Osteoblast (primary cell): ENCODE results near the gene GRK3. TPM values are rescaled to one million over a fixed set of nuclear protein-coding genes. Genes with fewer than 3 reads are reported as not detected.

Experiments
- DNase-seq: peaks from one replicate; pipeline ENCODE4 v3.0.0; 2011; ENCODE audit warnings: low spot score, mixed read lengths; ENCODE audit not compliant: insufficient read length; ENCODE audit errors: missing footprints
- H2AFZ ChIP-seq: 2 replicates; pipeline ENCODE4 v1.6.0; 2011; ENCODE audit warnings: mild to moderate bottlenecking, low read length
- H3K27ac ChIP-seq: 2 replicates; pipeline ENCODE4 v1.5.1; 2011; ENCODE audit warnings: mild to moderate bottlenecking, low read depth, low read length, moderate library complexity
- H3K27me3 ChIP-seq: 2 replicates; pipeline ENCODE4 v1.6.0; 2012; ENCODE audit warnings: mild to moderate bottlenecking, control low read depth, inconsistent platforms, low read length, moderate library complexity; ENCODE audit not compliant: insufficient read depth
- H3K36me3 ChIP-seq: 2 replicates; pipeline ENCODE4 v1.5.1; 2011; ENCODE audit warnings: mild to moderate bottlenecking, low read length, control low read depth, moderate library complexity; ENCODE audit not compliant: insufficient read depth
- H3K4me1 ChIP-seq: 2 replicates; pipeline ENCODE4 v1.5.1; 2011; ENCODE audit warnings: mild to moderate bottlenecking, low read length, control low read depth, moderate library complexity; ENCODE audit not compliant: insufficient read depth
- H3K4me2 ChIP-seq: 2 replicates; pipeline ENCODE4 v1.6.0; 2011; ENCODE audit warnings: mild to moderate bottlenecking, low read length; ENCODE audit not compliant: insufficient read depth
- H3K4me3 ChIP-seq: fragments of 200-600 bp; sonication (generic); 3 replicates; pipeline ENCODE4 v1.5.1; 2012; ENCODE audit warnings: mild to moderate bottlenecking, low read length, inconsistent platforms; ENCODE audit not compliant: insufficient read depth
- H3K79me2 ChIP-seq: 2 replicates; pipeline ENCODE4 v1.6.0; 2012; ENCODE audit warnings: mild to moderate bottlenecking, low read length, control low read depth, inconsistent platforms; ENCODE audit not compliant: insufficient read depth
- H3K9me3 ChIP-seq: 2 replicates; pipeline ENCODE4 v1.5.1; 2011; ENCODE audit warnings: low read depth, low read length, control low read depth
- H4K20me1 ChIP-seq: 2 replicates; pipeline ENCODE4 v1.6.0; 2012; ENCODE audit warnings: mild to moderate bottlenecking, low read length, control low read depth; ENCODE audit not compliant: insufficient read depth
- CTCF ChIP-seq: IDR thresholded peaks from 2 replicates; pipeline ENCODE4 v1.5.1; 2011; ENCODE audit warnings: mild to moderate bottlenecking, low read depth, low read length, moderate library complexity; ENCODE audit errors: extremely low read depth
- total RNA-seq: library from RNA; depleted of rRNA; stranded (reverse); fragments of >200 nt; gene quantifications from 2 replicates; pipeline ENCODE4 v1.2.3, GENCODE V29; 2012

Gene GRK3
- total RNA-seq, 1 donor: 1.8 TPM

DNA sequence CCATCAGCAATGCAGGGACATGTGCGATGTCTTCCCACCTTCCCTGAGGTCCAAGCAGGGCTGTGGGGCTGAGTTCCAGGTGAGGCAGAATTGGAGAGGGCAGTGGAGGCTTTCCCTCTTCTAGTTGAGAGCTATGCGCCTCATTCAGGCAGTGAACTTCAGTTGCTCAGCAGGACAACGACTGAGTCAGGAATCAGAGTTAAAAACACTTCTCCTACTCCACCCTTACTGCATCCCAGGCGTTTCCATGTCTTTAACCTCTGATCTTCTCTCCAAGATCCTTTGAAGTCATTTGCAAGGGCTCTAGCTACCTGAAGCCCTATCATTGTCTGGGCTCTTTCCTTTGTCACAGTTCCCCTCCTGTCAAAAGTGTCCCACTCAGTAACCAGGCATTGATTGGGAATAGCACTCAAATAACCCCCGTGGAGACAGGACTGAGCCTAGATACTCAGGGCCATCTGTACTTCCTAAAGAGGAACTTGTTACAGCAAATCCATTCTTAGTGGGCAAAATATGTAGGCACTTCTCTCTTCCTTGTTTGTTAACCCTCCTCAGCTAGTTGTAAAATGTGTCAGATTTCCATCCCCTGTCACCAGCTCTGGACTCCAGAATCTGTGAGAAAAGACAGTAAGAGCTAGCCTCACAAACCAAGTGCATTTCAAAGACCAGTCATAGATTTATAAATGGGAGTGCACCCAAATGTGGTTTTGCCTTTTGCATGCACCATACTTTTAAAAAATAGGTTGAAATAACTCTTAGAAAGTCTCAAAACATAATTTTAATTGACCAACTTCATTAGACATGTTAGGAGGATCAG is 105.0 kb downstream of the GRK3 start:
- TF ChIP-seq CTCF: no peak
- Histone ChIP-seq H3K36me3 (no peaks in the 10 kb centered on the region), H3K4me3 (no peak overlapping the region), H4K20me1 (no peaks in the 10 kb centered on the region), H2AFZ (no peak overlapping the region), H3K9me3 (no peaks in the 10 kb centered on the region), H3K27me3 (no peaks in the 10 kb centered on the region), H3K4me2 (no peak overlapping the region), H3K79me2 (no peaks in the 10 kb centered on the region), H3K4me1 (peaks cover 9% of the 10 kb centered on the region), H3K27ac (no peak overlapping the region)
- no peak for DNase-seq

DNA sequence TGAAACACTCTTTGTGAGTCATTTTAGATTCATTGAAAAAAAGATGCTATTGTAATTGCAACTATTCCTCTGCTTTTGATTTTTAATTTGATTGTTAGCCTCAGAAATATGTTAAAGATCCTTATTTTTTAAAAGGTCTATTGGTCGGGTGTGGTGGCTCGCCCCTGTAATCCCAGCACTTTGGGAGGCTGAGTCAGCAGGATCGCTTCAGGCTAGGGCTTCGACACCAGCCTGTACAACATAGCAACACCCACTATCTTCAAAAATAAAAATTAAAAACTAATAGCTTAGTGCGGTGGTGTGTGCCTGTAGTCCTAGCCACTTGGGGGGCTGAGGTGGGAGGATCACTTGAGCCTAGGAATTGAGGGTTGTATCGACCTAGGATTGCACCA is 105.6 kb downstream of the GRK3 start:
- DNase-seq: no peak
- no peaks in the 10 kb centered on the region for H3K36me3 ChIP-seq
- no peak overlapping the region for H2AFZ ChIP-seq
- peaks cover 9% of the 10 kb centered on the region for H3K4me1 ChIP-seq
- no peak overlapping the region for H3K27ac ChIP-seq
- H3K79me2 ChIP-seq: no peaks in the 10 kb centered on the region
- H3K9me3 ChIP-seq: no peaks in the 10 kb centered on the region
- H3K4me2 ChIP-seq: no peak overlapping the region
- no peaks in the 10 kb centered on the region for H3K27me3 ChIP-seq
- no peak for TF ChIP-seq CTCF
- no peaks in the 10 kb centered on the region for H4K20me1 ChIP-seq
- H3K4me3 ChIP-seq: no peak overlapping the region

DNA sequence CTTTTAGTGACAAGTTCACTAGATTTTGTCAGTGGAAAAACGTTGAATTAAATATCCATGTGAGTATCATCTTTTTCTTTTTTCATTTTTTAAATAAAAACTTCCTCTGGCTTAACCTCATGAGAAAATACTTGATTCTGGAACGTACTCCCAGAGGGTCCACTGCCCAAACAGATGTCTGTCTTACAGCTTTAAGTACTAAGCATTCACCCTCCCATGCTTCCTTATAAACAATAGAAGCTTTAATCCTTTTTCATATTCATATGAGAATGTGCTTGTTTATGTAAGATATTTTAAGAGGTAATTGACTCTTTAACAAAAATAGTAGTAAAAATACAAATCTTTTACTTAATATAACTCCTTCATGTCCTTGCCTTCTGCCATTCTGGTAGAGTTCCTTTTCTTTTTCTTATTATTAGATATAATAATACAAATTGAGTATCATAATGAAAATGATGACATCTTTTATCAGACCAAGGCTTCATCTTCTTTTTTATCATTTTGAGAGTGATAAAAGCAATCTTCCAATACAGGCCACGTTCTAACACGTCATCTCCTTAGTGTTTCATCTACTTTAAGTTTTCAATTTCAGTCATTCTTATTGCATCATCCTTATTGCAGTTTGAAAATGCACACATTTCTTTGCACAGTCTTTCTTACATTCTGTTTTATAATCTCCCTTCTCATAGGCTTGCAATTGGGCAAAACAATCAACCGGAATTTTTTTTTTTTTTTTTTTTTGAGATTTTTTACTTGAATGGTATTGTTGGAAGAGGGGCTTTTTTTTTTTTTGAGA is 108.0 kb downstream of the GRK3 start:
- no peak overlapping the region for H3K27ac ChIP-seq
- no peak for DNase-seq
- no peaks in the 10 kb centered on the region for H3K27me3 ChIP-seq
- no peak for TF ChIP-seq CTCF
- no peak overlapping the region for H3K4me3 ChIP-seq
- H4K20me1 ChIP-seq: no peaks in the 10 kb centered on the region
- H2AFZ ChIP-seq: no peak overlapping the region
- no peak overlapping the region for H3K4me2 ChIP-seq
- H3K79me2 ChIP-seq: no peaks in the 10 kb centered on the region
- no peaks in the 10 kb centered on the region for H3K9me3 ChIP-seq
- H3K36me3 ChIP-seq: no peaks in the 10 kb centered on the region
- H3K4me1 ChIP-seq: peaks cover 9% of the 10 kb centered on the region

DNA sequence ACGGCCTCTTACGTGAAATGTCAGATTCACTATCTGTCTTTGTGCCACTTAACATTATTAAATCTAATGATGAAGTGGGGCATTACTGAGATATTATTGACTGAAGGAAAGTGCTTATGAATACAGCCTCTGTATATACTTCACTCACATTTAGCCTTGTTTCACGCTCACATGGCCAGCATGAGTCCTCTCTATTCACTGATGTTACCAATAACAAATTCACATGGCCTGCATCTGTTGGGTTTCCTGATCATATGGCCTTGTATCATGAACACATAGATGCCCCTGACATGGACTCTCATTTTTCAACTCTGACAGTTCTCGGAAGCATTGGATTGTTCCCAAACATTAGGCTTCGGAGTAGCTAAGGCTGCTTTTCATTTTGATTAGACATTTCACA is 109.2 kb downstream of the GRK3 start:
- H3K9me3 ChIP-seq: no peaks in the 10 kb centered on the region
- H3K27ac ChIP-seq: no peak overlapping the region
- no peak for TF ChIP-seq CTCF
- no peaks in the 10 kb centered on the region for H3K27me3 ChIP-seq
- no peak overlapping the region for H3K4me3 ChIP-seq
- DNase-seq: no peak
- no peaks in the 10 kb centered on the region for H4K20me1 ChIP-seq
- no peak overlapping the region for H3K4me2 ChIP-seq
- H3K79me2 ChIP-seq: no peaks in the 10 kb centered on the region
- no peaks in the 10 kb centered on the region for H3K36me3 ChIP-seq
- H3K4me1 ChIP-seq: peaks cover 1% of the 10 kb centered on the region
- no peak overlapping the region for H2AFZ ChIP-seq
